ENCODE measurements around the gene CSMD2.

DNA sequence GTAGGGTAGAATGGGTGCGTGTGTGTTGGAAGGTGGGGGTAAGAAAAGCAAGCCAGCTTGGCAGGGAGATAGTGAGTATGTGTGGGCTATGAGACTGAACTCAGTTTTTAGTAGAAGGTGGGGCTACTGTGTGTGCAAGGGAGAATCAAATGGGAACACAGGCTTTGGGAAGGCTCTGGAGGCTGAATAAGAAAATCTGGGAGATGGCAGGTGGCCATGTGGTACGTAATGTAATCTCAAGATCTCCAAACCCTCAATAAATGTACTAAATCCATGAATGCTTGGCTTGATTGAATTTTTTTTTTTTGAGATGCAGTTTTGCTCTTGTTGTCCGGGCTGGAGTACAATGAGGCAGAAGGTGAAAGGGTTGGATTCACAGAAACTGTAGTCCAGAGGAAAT, 696.1 kb downstream of the CSMD2 start:
- TF ChIP-seq, protein P1, sequence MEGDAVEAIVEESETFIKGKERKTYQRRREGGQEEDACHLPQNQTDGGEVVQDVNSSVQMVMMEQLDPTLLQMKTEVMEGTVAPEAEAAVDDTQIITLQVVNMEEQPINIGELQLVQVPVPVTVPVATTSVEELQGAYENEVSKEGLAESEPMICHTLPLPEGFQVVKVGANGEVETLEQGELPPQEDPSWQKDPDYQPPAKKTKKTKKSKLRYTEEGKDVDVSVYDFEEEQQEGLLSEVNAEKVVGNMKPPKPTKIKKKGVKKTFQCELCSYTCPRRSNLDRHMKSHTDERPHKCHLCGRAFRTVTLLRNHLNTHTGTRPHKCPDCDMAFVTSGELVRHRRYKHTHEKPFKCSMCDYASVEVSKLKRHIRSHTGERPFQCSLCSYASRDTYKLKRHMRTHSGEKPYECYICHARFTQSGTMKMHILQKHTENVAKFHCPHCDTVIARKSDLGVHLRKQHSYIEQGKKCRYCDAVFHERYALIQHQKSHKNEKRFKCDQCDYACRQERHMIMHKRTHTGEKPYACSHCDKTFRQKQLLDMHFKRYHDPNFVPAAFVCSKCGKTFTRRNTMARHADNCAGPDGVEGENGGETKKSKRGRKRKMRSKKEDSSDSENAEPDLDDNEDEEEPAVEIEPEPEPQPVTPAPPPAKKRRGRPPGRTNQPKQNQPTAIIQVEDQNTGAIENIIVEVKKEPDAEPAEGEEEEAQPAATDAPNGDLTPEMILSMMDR (conservative IDR thresholded peaks at IDR 0.05) = no peak
- TF ChIP-seq EZH2 (IDR thresholded peaks at IDR 0.05; ENCODE audit: low read depth) = no peak

All from PC-9 (cell line).